ENCODE data around the gene MAP3K2.

Gene MAP3K2

GRCh38 chr2:127370010-127370409 is 17.8 kb downstream of the MAP3K2 start:
- Histone ChIP-seq H4K91ac (ENCODE audit: low read length) (no peak overlapping the region), H2BK120ac (ENCODE audit: low read depth, low read length) (no peak overlapping the region), H3K36me3 (ENCODE audit: control insufficient read depth in 1 of 2, insufficient read depth in 2 of 2, low read depth in 1 of 2, low read length in 2 of 2) (peaks cover 0 to 7% of the 10 kb centered on the region in 2 experiments), H3K27me3 (ENCODE audit: control insufficient read depth in 1 of 2, insufficient read depth in 1 of 2, low read length in 2 of 2) (no peaks in the 10 kb centered on the region), H3K9ac (ENCODE audit: low read length) (no peak overlapping the region), H4K8ac (ENCODE audit: low read length) (no peak overlapping the region), H3K23ac (ENCODE audit: low read length in 2 of 2) (no peak overlapping the region), H3K4me2 (ENCODE audit: low read length, poor library complexity, severe bottlenecking) (peak overlapping the region; percentile 9), H2BK12ac (ENCODE audit: low read length in 2 of 2) (no peak overlapping the region), H3K27ac (ENCODE audit: low read length, poor library complexity, severe bottlenecking) (no peak overlapping the region), H3K4me1 (ENCODE audit: control insufficient read depth, insufficient read depth, low read depth, low read length) (peaks cover 6% of the 10 kb centered on the region), H3K4me3 (ENCODE audit: insufficient read depth in 1 of 2, low read depth in 1 of 2, low read length in 2 of 2) (no peak overlapping the region), H2AK5ac (ENCODE audit: low read length, severe bottlenecking) (no peak overlapping the region), H2BK15ac (ENCODE audit: low read depth, poor library complexity, severe bottlenecking) (no peak overlapping the region), H3K4ac (ENCODE audit: low read depth in 1 of 2, low read length in 2 of 2) (no peak overlapping the region), H2BK5ac (ENCODE audit: low read depth, low read length, poor library complexity, severe bottlenecking) (no peak overlapping the region), H3K79me1 (replicated peaks; ENCODE audit: low read length, poor library complexity, severe bottlenecking) (peaks cover 24% of the 10 kb centered on the region), H3K14ac (ENCODE audit: low read length in 2 of 2) (no peak overlapping the region), H2AFZ (ENCODE audit: low read depth, low read length) (no peak overlapping the region), H3K18ac (ENCODE audit: low read depth in 1 of 2, low read length in 2 of 2) (no peak overlapping the region), H3K9me3 (ENCODE audit: control insufficient read depth, low read length) (peaks cover 13% of the 10 kb centered on the region)
- DNase-seq = no peak
- WGBS = 97% methylated on average over 10 of the region's 10 CpGs

- no peaks in the 10 kb centered on the region for H3K9me3 ChIP-seq (ENCODE audit: control insufficient read depth, low read length)
- no peak overlapping the region for H3K27ac ChIP-seq (ENCODE audit: low read length, poor library complexity, severe bottlenecking)
- no peak overlapping the region for H2BK5ac ChIP-seq (ENCODE audit: low read depth, low read length, poor library complexity, severe bottlenecking)
- H3K4ac ChIP-seq (ENCODE audit: low read depth in 1 of 2, low read length in 2 of 2) = no peak overlapping the region
- H3K36me3 ChIP-seq (ENCODE audit: control insufficient read depth in 1 of 2, insufficient read depth in 2 of 2, low read depth in 1 of 2, low read length in 2 of 2) = peaks cover 0 to 4% of the 10 kb centered on the region in 2 experiments
- peaks cover 6% of the 10 kb centered on the region for H3K4me1 ChIP-seq (ENCODE audit: control insufficient read depth, insufficient read depth, low read depth, low read length)
- H2BK15ac ChIP-seq (ENCODE audit: low read depth, poor library complexity, severe bottlenecking) = no peak overlapping the region
- no peaks in the 10 kb centered on the region for H3K27me3 ChIP-seq (ENCODE audit: control insufficient read depth in 1 of 2, insufficient read depth in 1 of 2, low read length in 2 of 2)
- no peak overlapping the region for H2BK12ac ChIP-seq (ENCODE audit: low read length in 2 of 2)
- no peak overlapping the region for H4K91ac ChIP-seq (ENCODE audit: low read length)
- WGBS = 82% methylated on average over 2 of the region's 2 CpGs
- H3K4me2 ChIP-seq (ENCODE audit: low read length, poor library complexity, severe bottlenecking) = no peak overlapping the region
- H3K9ac ChIP-seq (ENCODE audit: low read length) = no peak overlapping the region
- H3K23ac ChIP-seq (ENCODE audit: low read length in 2 of 2) = no peak overlapping the region
- H3K4me3 ChIP-seq (ENCODE audit: insufficient read depth in 1 of 2, low read depth in 1 of 2, low read length in 2 of 2) = no peak overlapping the region
- DNase-seq = no peak
- H3K18ac ChIP-seq (ENCODE audit: low read depth in 1 of 2, low read length in 2 of 2) = no peak overlapping the region
- H3K14ac ChIP-seq (ENCODE audit: low read length in 2 of 2) = no peak overlapping the region
- no peak overlapping the region for H2BK120ac ChIP-seq (ENCODE audit: low read depth, low read length)
- H4K8ac ChIP-seq (ENCODE audit: low read length) = no peak overlapping the region
- no peak overlapping the region for H2AK5ac ChIP-seq (ENCODE audit: low read length, severe bottlenecking)
- H3K79me1 ChIP-seq (replicated peaks; ENCODE audit: low read length, poor library complexity, severe bottlenecking) = peaks cover 5% of the 10 kb centered on the region
- no peak overlapping the region for H2AFZ ChIP-seq (ENCODE audit: low read depth, low read length)
Observed at GRCh38 chr2:127365211-127365643, 22.5 kb downstream of the MAP3K2 start.

- H4K8ac ChIP-seq (ENCODE audit: low read length) = no peak overlapping the region
- H3K27me3 ChIP-seq (ENCODE audit: control insufficient read depth in 1 of 2, insufficient read depth in 1 of 2, low read length in 2 of 2) = no peaks in the 10 kb centered on the region
- H3K9me3 ChIP-seq (ENCODE audit: control insufficient read depth, low read length) = no peaks in the 10 kb centered on the region
- H2AFZ ChIP-seq (ENCODE audit: low read depth, low read length) = no peak overlapping the region
- H3K27ac ChIP-seq (ENCODE audit: low read length, poor library complexity, severe bottlenecking) = no peak overlapping the region
- H2BK120ac ChIP-seq (ENCODE audit: low read depth, low read length) = no peak overlapping the region
- no peak overlapping the region for H3K23ac ChIP-seq (ENCODE audit: low read length in 2 of 2)
- WGBS = 83% methylated on average over 3 of the region's 5 CpGs
- H3K4me1 ChIP-seq (ENCODE audit: control insufficient read depth, insufficient read depth, low read depth, low read length) = peaks cover 8% of the 10 kb centered on the region
- H3K79me1 ChIP-seq (replicated peaks; ENCODE audit: low read length, poor library complexity, severe bottlenecking) = peaks cover 7% of the 10 kb centered on the region
- H3K36me3 ChIP-seq (ENCODE audit: control insufficient read depth in 1 of 2, insufficient read depth in 2 of 2, low read depth in 1 of 2, low read length in 2 of 2) = no peaks in the 10 kb centered on the region
- peak overlapping the region; percentile 80 for H2AK5ac ChIP-seq (ENCODE audit: low read length, severe bottlenecking)
- no peak overlapping the region for H3K4me2 ChIP-seq (ENCODE audit: low read length, poor library complexity, severe bottlenecking)
- H4K91ac ChIP-seq (ENCODE audit: low read length) = no peak overlapping the region
- H2BK12ac ChIP-seq (ENCODE audit: low read length in 2 of 2) = no peak overlapping the region
- no peak overlapping the region for H2BK15ac ChIP-seq (ENCODE audit: low read depth, poor library complexity, severe bottlenecking)
- H3K4ac ChIP-seq (ENCODE audit: low read depth in 1 of 2, low read length in 2 of 2) = no peak overlapping the region
- no peak overlapping the region for H2BK5ac ChIP-seq (ENCODE audit: low read depth, low read length, poor library complexity, severe bottlenecking)
- no peak overlapping the region for H3K9ac ChIP-seq (ENCODE audit: low read length)
- DNase-seq = peak; percentile 20
- H3K18ac ChIP-seq (ENCODE audit: low read depth in 1 of 2, low read length in 2 of 2) = no peak overlapping the region
- no peak overlapping the region for H3K14ac ChIP-seq (ENCODE audit: low read length in 2 of 2)
- no peak overlapping the region for H3K4me3 ChIP-seq (ENCODE audit: insufficient read depth in 1 of 2, low read depth in 1 of 2, low read length in 2 of 2)
Observed at GRCh38 chr2:127362971-127363370, 24.8 kb downstream of the MAP3K2 start.

- H3K9ac ChIP-seq (ENCODE audit: low read length) = no peak overlapping the region
- no peak overlapping the region for H3K14ac ChIP-seq (ENCODE audit: low read length in 2 of 2)
- 83% methylated on average over 5 of the region's 10 CpGs for WGBS
- no peak overlapping the region for H2BK15ac ChIP-seq (ENCODE audit: low read depth, poor library complexity, severe bottlenecking)
- H2AK5ac ChIP-seq (ENCODE audit: low read length, severe bottlenecking) = peak overlapping the region; percentile 80
- DNase-seq = no peak
- no peak overlapping the region for H3K4ac ChIP-seq (ENCODE audit: low read depth in 1 of 2, low read length in 2 of 2)
- H2BK120ac ChIP-seq (ENCODE audit: low read depth, low read length) = no peak overlapping the region
- no peak overlapping the region for H4K91ac ChIP-seq (ENCODE audit: low read length)
- H3K36me3 ChIP-seq (ENCODE audit: control insufficient read depth in 1 of 2, insufficient read depth in 2 of 2, low read depth in 1 of 2, low read length in 2 of 2) = no peaks in the 10 kb centered on the region
- H3K9me3 ChIP-seq (ENCODE audit: control insufficient read depth, low read length) = no peaks in the 10 kb centered on the region
- H3K18ac ChIP-seq (ENCODE audit: low read depth in 1 of 2, low read length in 2 of 2) = no peak overlapping the region
- no peak overlapping the region for H3K4me3 ChIP-seq (ENCODE audit: insufficient read depth in 1 of 2, low read depth in 1 of 2, low read length in 2 of 2)
- no peak overlapping the region for H3K27ac ChIP-seq (ENCODE audit: low read length, poor library complexity, severe bottlenecking)
- H3K79me1 ChIP-seq (replicated peaks; ENCODE audit: low read length, poor library complexity, severe bottlenecking) = peaks cover 4% of the 10 kb centered on the region
- peaks cover 6% of the 10 kb centered on the region for H3K4me1 ChIP-seq (ENCODE audit: control insufficient read depth, insufficient read depth, low read depth, low read length)
- no peak overlapping the region for H3K4me2 ChIP-seq (ENCODE audit: low read length, poor library complexity, severe bottlenecking)
- H3K27me3 ChIP-seq (ENCODE audit: control insufficient read depth in 1 of 2, insufficient read depth in 1 of 2, low read length in 2 of 2) = no peaks in the 10 kb centered on the region
- no peak overlapping the region for H2BK5ac ChIP-seq (ENCODE audit: low read depth, low read length, poor library complexity, severe bottlenecking)
- H3K23ac ChIP-seq (ENCODE audit: low read length in 2 of 2) = no peak overlapping the region
- no peak overlapping the region for H4K8ac ChIP-seq (ENCODE audit: low read length)
- H2BK12ac ChIP-seq (ENCODE audit: low read length in 2 of 2) = no peak overlapping the region
- no peak overlapping the region for H2AFZ ChIP-seq (ENCODE audit: low read depth, low read length)
Observed at GRCh38 chr2:127361929-127362885, 25.6 kb downstream of the MAP3K2 start.
